ENCODE measurements around the gene RNF212B.
A peak's percentile ranks its signal among the peaks of the same experiment; 100 is the strongest.

RNF212B gene

GRCh38 chr14:23297611-23298277, 60.0 kb downstream of the RNF212B start:
- DNase-seq, result no peak

GRCh38 chr14:23299211-23299957, 61.6 kb downstream of the RNF212B start:
- peak in 2 of 5 experiments; percentile 17 to 61 for DNase-seq

DNA sequence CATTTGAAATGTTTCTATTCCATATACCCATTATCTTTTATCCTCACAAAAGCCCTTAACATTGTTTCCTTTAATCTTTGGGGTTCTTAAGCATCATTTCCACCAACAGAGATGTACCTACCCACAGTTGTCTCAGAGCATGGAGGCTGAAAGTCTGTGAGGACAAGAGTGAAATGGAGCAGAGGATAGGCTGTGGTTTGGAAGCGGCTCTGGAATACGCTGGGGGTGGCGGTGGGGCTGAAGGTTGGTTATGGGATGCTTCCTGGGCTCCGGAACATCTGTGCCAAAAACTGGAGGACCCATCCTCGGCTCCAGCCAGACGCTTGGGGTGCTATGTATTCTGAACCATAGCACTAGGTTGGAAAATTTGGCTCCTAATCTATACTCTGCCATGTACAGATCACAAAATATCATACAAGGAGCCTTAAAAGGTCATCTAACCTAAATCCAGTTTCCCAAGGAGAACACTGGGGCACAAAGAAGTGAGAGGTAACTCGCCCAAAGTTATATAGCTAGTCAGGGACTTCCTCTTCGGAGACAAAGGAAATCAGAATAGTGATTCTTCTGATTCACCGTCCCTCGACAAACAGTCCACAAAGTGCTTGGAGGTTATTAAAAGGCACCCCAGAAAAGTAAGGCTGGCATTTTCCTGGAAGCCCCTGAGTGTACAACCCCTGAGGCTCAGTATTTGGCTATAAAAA, 62.4 kb downstream of the RNF212B start:
- DNase-seq, result no peak

GRCh38 chr14:23300687-23301223, 63.0 kb downstream of the RNF212B start:
- peak in 1 of 5 experiments; percentile 18 for DNase-seq

- peak; percentile 93 to 99 (median 95) for DNase-seq
Observed at GRCh38 chr14:23301288-23301968, 63.7 kb downstream of the RNF212B start.

- peak in 2 of 5 experiments; percentile 62 to 81 for DNase-seq
Observed at GRCh38 chr14:23301969-23302289, 64.2 kb downstream of the RNF212B start.

DNA sequence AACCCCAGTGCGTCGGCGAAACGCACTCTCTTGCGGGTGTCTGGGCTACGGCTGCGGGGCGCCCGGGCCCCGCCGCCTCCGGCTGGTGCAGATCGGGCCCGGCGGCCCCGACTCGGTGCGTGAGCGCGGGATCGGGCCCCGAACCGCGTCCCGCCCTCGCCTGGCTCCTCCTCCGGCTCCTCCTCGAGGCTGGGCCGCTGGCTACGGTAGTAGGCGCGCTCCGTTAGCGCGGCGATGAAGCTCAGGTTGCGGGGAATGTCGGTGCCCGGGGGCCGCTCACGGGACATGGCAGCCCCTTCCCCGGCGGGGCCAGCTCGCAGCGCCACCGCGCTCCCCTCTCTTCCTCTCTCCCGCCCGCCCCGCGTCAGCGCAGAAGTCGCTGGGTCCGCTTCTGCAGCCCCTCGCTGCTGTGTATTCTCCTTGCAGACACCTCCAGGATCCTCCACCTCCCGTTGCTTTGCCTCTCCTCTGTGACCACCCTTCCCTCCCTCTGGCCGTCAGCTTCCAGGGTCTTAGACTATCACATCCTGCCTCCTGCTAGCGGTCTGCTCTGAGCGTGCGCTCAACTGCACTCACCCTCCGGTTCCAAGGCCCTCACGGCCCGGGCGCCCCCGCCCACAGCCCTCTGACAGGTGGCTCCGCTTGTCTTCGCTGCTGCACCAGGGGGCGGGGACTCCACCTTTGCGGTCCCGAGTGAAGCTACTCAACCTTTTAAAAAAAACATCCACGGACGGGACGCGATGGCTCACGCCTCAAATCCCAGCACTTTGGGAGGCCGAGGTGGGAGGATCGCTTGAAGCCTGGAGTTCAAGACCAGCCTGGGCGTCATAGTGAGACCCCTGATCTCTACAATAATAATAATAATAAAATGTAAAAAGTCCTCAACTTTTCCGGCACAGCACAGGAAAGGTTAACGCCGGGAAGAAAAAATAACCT, 64.8 kb downstream of the RNF212B start, which contains the start of gene PPP1R3E:
Gene PPP1R3E, minus strand, starts transcription at position 570 of the 936 bp plus-strand sequence. Its CDS starts 283 bp downstream, at position 287.
- DNase-seq, result peak; percentile 72 to 91 (median 76)

- DNase-seq, result peak in 1 of 5 experiments; percentile 37
Observed at GRCh38 chr14:23306412-23307145, 68.8 kb downstream of the RNF212B start, which contains the start of gene BCL2L2. BCL2L2 (plus strand) TSS chr14:23306833; CDS start chr14:23307768, 935 bp downstream.

DNA sequence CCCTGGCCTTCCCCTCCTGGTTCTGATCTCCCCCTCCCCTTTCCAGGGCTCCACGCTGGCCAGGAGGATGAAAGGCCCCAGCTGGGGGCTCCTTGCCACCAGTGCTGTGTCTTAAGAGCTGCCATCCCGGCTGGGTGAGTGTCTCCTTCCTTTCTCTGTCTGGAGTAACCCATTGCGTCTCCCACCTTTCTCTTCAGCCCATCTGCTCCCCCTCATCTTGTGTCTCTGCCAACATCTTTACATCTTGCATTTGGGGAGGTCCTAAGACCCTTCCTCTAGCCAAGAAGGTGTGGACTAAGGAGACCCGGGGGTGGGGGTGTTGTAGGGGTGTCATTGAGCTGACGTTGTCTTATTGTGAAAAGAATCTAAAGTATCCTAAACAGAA, 69.4 kb downstream of the RNF212B start:
- DNase-seq, result no peak

GRCh38 chr14:23307687-23308644, 70.2 kb downstream of the RNF212B start:
- no peak for DNase-seq

DNA sequence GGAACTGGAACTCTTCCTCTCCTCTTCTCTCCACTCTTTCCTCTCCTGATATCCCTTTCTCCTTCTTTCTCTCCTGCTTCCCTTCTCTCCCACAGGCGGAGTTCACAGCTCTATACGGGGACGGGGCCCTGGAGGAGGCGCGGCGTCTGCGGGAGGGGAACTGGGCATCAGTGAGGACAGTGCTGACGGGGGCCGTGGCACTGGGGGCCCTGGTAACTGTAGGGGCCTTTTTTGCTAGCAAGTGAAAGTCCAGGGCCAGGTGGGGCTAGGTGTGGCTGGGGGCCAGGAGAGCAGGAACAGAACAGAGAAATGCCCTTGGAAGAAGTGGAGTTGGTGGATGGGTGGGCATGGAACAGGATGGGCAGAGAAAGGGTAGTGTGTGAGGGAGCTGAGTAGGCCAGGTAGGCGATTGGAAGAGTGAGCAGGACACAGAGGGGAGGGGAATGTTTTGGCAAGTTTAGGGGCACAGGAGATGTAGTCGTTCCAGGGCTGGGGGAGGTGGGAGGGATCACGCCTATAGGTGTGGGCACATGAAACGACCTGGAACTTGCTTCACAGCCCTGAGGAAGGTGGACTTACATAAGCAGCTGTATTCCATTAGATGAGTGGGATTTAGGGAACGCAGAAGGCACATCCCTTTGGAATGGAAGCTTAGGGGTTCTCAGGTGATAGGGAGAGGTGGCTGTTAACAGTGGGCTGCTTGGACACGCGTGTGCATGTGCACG, 71.1 kb downstream of the RNF212B start:
- DNase-seq, result no peak

DNA sequence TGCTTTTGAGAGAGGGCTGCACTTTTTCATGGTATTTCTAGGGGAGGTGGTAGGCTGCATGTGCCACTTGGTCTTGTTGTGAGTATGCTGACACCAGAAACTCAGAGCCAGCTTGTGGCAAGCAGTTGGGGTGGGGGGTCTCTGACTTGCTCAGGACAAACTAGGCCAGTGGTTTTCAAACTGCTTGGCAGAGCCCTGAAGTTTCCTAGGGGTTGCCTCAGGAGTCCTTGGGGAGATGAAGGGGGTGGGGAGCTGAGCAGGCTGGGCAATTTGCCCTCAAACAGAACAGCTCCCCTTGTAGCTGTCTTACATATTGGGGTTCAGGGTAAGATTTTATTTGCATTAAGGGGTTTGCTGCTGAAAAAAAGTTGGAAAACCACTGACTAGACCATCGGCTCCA, 72.8 kb downstream of the RNF212B start:
- no peak for DNase-seq

GRCh38 chr14:23316300-23316699, 78.6 kb downstream of the RNF212B start:
- no peak for DNase-seq

- DNase-seq, result no peak
Observed at GRCh38 chr14:23319746-23320583, 82.2 kb downstream of the RNF212B start.

DNA sequence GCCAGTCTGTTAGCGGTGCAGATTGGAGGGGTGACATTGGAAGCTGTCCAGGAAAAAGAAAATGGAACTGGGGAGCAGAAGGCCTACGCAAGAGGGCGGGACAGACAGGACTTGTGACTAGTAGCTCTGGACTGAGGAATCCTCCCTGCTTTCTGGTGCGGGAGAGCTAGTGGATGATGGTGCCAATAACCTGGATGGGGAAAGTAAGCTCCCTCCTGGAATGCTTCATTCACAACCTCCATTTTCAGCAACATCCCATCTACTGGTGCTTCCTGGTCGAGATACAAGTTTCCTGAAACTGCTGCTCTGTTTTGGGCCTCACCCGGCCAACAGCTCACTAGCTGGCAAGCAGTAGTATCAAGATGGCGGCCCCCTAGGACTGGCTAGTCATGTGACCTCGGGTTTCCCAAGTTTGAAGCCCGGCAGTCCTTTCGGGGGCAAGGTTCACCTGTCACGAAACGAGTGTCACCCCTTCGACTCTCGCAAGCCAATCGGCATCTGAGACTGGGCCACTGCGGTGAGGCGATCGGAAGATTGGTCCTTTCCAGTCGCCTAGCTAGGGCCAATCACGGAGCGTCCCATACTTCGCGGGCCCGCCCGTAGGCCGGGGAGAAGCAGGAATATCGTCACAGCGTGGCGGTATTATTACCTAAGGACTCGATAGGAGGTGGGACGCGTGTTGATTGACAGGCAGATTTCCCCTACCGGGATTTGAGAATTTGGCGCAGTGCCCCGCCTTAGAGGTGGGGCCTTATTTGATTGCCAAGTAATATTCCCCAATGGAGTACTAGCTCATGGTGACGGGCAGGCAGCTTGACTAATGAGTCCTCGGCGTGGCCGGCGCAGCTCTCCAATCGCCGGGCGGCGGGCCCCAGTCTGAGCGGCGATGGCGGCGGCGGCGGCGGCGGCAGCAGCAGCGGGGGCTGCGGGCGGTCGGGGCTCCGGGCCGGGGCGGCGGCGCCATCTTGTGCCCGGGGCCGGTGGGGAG, 83.1 kb downstream of the RNF212B start, which contains the start of gene PABPN1:
Gene PABPN1, plus strand, starts transcription at position 874 of the 988 bp plus-strand sequence. Its CDS starts 13 bp downstream, at position 887.
- peak; percentile 92 to 100 (median 96) for DNase-seq
